HuH-7 (cell line): ENCODE results near the gene ADI1.
"Not testable (repeated sequence)": the region's sequence is repeated elsewhere in the genome, so short reads cannot be mapped to it uniquely, and the experiment has no call there.

ENCODE experiments used
- DNase-seq: peaks from one replicate; pipeline ENCODE4 v3.0.0; 2011; ENCODE audit warnings: low spot score

ADI1 gene

DNA sequence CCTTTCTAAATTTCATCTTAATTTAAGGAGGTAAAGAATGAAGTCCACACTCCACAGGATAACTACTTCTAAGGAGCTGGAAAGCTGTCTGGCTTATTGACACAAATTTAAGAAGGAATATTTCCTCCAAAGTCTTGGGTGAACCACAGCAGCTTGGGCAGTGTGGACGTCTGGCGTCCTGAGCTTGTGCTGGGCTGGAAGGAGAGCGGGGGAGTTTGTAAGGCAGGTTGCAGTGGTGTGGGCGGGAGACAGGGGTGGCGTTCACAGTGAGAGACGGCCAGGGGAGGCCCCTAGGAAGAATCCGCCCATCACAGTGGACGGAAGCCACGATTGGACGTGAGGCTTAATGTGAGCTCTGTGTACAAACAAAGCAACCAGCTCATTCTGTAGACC lies 25.7 kb downstream of the ADI1 start:
- DNase-seq = no peak

DNA sequence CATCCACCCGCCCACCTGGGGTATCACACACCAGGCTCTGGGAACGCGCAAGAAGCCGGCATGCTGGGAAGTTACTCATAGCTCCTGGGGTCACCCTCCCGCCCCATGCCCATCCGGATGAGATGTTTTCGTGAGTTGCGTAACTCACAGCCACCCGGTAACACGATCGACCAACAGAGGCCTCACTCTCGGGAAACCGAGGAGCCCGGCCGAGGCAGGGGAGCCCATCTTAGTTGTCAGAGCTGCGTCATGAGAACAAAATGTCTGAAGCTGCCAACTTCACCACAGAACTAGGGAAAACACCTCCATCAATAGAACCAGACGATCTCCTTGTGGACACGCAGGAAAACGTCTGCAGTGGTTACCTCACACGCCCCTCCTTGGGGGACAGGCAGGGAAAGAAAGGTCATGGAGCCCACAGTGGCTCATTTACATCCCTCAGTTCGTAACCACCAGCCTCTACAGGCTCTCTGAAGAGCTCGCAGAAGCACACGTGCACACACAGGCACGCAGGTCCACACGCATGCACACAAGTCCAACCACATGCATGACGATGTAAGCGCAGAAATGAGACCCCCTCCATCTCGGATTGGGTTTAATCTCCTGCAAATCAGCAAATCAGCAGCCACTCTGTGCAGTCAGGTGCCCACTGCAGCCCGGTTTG lies 26.2 kb downstream of the ADI1 start:
- no peak for DNase-seq

GRCh38 chr2:3492475-3492787 lies 26.9 kb downstream of the ADI1 start:
- DNase-seq = not testable (repeated sequence)

- no peak for DNase-seq
Observed at GRCh38 chr2:3491716-3492474, 27.4 kb downstream of the ADI1 start.

DNA sequence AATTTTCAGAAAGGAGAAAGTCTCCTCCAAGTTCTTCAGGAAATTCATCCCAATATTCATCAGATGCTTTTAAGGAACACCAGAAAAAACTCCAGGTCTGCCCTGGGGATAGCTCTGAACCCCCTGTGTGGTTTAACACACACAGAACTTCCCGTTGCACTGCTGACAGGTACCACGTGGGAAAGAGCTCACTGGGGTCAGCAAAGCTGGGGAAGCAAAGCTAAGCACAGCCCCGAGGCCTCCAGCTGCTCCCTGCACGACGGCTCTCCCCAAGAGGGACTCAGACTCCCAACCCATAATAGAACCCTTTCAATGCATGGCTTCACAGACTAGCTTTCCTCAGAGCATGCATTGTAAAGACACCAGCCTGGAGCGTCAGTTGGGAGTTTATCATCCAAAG lies 28.0 kb downstream of the ADI1 start:
- DNase-seq = no peak

DNA sequence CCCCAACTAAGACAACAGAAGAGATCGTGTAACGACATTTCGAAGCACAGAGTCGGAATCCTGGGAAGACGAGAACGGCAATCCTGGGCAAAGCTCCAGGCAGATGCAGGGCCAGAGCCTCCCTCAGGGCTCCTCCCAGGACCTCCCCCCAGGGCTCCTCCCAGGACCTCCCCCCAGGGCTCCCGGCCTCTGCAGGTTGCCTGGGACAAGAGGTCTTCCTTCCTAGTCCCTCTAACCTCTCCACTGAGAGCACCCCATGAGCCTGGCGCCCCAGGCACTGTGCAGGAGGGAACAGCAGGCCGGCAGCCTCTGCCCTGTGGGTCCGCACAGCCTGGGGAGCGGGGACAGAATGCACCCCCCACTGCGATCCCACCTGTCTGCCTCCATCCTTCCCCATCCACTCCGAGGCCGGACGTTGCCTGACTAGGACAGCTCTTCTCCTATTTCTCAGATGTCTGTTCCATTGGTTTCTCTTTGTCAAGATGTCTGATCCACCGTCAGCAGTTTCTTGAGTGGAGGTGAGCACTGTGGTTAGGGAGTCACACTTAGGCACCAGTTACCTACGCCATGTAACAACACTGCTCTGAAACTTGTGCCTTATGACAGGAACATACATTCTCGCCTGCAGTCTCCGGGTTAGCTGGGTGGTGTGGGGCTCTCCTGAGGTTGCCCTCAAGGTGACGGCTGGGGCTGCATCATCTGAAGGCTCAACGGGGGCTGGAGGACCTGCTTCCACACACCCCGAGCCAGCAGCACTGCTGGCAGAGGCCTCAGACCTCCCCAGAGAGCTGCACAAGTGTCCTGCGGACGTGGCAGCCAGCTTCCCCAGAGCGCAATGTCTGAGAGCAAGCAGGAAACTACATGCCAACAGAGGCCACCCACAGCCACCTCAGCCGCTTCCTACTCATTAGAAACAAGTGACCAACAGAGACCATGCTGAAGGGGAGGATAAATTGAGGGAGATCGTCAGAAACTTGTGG lies 28.9 kb downstream of the ADI1 start:
- no peak for DNase-seq

DNA sequence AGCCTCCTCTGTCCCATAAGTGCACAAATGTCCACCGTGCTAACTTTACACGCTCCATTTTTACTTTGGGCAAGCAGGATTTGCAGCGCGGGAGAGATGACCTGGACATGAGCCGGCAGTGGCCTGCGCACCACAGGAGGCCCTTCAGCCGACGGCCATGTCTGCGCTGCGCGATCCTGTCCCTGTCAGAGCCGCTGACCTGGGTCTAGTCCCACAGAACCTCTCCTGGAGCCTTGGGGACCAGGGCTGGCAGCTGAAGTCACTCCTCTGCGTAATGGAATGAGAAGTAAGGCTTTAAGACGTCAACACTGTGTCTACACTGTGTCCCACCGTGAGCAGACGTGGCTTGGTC lies 29.6 kb downstream of the ADI1 start:
- DNase-seq = no peak

DNA sequence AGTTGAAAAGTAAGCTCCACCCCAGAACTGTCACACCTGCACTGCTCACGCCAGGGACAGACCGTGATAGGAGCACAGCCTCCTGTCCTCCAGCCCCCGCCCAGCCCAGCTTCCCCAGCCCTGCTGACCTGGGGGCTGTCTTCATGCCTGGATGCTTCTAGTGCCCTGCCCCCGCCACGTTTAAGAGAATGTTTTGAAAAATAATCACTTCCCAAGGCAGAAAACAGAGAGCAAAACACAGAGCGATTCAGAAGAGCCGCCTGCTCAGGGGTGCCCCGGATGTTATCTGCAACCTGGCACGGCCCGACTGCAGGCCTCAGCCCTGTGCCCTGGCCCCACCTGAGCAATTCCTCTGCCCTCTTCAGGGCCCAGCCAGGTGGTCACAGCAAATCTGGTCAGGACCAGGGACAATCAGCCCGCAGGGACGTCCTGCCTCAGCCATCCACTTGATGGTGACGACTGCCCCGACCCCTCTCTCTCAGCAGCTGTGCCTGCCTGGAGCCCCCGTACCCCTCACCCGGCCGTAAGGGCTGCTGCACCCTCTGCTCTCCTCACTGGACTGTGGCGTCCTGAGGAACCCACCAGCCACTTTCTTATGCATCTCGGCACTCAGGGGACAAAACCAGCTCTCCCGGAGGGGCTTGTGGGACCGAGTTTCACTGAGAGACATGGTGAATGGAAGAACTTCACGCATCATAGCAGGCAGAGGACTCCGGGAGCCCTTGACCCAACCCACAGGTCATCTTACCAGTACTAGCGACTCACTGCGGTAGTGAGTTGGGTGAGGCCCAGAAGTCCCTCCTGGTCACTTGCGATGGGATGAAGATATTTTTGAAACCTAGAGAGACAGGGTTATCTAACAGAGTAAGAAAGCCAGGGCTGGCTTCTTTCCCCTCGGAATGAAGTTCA lies 30.2 kb downstream of the ADI1 start:
- no peak for DNase-seq

- no peak for DNase-seq
Observed at GRCh38 chr2:3488061-3488531, 31.2 kb downstream of the ADI1 start.

GRCh38 chr2:3487432-3487831 lies 31.9 kb downstream of the ADI1 start:
- no peak for DNase-seq

GRCh38 chr2:3487028-3487425 lies 32.3 kb downstream of the ADI1 start:
- DNase-seq = no peak

- DNase-seq = no peak
Observed at GRCh38 chr2:3486047-3487027, 33.0 kb downstream of the ADI1 start.

- DNase-seq = no peak
Observed at GRCh38 chr2:3485166-3485565, 34.2 kb downstream of the ADI1 start.

DNA sequence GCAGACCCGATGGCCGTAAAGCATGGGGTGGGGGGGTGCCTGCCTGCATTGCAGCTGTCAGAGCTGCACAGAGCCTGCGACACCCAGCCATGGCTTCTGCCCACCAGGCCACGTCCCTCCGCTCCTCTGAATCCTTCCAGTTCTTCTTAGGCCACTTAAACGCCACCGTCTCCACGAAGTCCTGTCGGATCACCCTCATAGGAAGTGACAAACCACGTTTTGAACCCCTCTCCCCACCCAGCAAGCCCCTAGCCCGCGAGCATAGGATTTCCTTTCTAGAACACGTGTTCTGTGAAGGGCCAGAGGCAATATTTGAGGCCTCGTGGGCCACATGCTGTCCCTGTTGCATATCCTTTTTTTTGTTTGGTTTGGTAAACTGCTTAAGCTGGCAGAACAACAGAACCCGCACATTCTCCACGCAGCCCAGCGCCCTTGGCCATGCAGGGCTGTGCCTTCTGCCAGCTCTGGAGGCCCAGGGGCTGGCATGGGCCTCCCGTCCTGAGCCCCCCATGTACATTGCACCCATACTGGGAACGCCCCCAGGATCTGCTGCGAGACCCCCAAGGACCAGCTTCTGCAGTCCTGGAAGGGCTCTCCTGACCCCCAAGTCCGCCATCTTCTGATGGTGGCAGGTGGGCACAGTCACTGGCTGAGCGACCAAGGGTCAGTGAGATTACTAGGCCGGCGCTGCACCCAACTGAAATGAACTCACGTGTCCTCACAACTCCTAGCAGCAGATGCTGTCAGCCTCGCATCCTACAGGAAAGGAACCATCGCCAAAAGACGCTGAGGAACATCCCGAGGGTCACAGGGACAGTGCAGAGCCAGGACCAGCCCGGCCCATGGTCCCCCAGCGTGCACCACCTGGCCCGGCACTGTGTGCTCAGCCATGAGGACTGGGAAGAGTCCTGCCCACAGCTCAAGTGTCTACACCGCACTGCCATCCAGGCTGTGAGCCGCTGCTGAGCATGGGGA lies 35.1 kb downstream of the ADI1 start:
- DNase-seq = no peak

- no peak for DNase-seq
Observed at GRCh38 chr2:3483227-3483985, 35.9 kb downstream of the ADI1 start.

DNA sequence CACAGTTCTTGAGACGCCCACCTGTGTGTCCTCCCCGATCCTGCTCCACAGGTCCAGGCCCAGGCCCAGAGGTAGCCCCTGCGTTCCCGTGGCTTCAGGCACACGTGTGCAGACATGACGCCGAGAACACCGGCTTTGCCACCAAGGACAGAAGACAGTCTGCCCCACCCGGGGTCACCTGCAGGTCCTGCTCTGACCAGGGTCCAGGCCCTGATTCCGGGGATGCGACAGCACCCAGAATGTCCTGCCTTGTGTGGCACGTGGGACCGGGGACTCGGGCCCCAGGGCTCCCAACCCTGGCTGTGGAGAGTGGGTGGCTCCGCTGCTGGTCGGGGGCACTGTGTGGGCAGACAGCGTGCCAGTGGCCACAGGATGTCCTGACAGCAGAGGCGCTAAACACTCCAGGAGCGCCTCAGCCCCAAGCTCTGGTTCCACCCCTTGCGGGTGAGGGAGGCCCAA lies 36.9 kb downstream of the ADI1 start:
- DNase-seq = no peak

DNA sequence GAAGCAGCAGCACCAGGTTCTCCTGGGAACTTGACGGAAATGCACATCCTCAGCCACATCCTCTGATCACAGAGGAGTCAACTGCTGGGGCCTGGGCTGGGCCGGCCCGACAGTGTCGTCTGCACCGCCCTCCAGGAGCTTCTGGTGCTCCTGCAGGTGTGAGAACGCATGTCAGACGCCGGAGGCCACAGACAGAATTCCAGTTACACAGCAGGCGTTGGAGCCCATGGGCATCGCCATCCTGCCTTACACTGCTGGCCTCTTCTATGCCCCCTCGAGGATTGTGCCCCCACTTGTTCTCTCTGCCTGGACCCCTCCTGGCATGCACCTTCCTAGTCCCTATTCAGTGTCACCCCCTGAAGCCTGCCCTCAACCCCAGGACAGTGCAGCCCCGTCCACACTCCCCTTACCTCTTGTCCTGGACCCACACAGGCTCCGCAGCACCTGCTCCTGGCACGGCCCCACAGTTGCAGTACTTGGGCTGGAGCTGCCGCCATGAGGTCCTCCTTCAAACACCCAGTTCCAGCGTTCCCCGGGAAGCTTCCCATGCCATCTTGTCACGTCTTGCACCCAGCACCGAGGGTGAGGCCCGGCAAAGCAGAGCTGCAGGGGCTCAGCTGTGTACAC lies 37.5 kb downstream of the ADI1 start:
- no peak for DNase-seq

DNA sequence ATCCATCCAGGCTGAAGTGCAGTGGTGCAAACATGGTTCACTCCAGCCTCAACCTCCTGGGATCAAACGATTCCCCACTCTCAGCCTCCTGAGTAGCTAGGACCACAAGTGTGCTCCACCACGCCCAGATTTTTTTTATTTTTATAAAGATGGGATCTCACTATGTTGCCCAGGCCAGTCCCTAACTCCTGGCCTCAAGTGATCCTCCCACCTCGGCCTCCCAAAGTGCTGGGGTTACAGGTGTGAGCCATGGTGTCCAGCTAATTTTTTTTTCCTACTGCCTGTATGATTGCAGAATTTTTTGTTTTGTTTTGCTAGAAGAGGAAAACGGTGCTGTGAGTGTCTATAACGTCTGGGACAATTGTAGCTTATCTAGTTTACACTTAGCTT lies 38.3 kb downstream of the ADI1 start:
- DNase-seq = no peak
